Endothelial cell of umbilical vein (primary cell): ENCODE data around the gene TSPEAR. TPM values are rescaled to one million over a fixed set of nuclear protein-coding genes. Genes with fewer than 3 reads are reported as not detected.

Source experiments
- polyA plus RNA-seq, 4 experiments: library from polyadenylated mRNA; depleted of rRNA in 3 of 4; stranded (reverse) in 3 of 4; unstranded in 1 of 4; fragments of >200 nt; gene quantifications; 2 replicates each; pipeline versions ENCODE4 v1.2.1 to v1.2.3, GENCODE V29; 2011 to 2012; ENCODE audit warnings: missing spikeins in 1 of 4
- small RNA-seq: library from RNA; depleted of rRNA; stranded (forward); fragments of <200 nt; gene quantifications from one replicate; pipeline ENCODE3, GENCODE V24; 2012; ENCODE audit warnings: low replicate concordance, low read depth; ENCODE audit not compliant: insufficient read depth, insufficient read length
- total RNA-seq: library from RNA; stranded (reverse); gene quantifications from 2 replicates; pipeline ENCODE4 v1.2.3, GENCODE V29; 2021

The TSPEAR gene
- total and polyA plus RNA-seq, 2 donors (not counting 3 experiments of a cell fraction or from before 2014, with no cell fraction given): 0.01 TPM; not detected in 1

Small RNA genes within 50 kb of the gene (small RNA-seq; reads per million reads assigned to genes)
- not detected for gene KRTAP12-6P

Other genes with a start within 250 kb of the TSPEAR start
- gene KRTAP10-1, start 171.4 kb downstream of the TSPEAR start, total RNA-seq: not detected in 2 replicates
- gene KRTAP10-1, start 171.4 kb downstream of the TSPEAR start, polyA plus RNA-seq: not detected in 2 replicates
- gene KRTAP10-2, start 160.1 kb downstream of the TSPEAR start, total RNA-seq: not detected in 2 replicates
- gene KRTAP10-2, start 160.1 kb downstream of the TSPEAR start, polyA plus RNA-seq: not detected in 2 replicates
- not detected in 2 replicates for gene KRTAP10-3, start 152.8 kb downstream of the TSPEAR start, total RNA-seq
- not detected in 2 replicates for gene KRTAP10-3, start 152.8 kb downstream of the TSPEAR start, polyA plus RNA-seq
- not detected in 2 replicates for gene KRTAP10-4, start 137.8 kb downstream of the TSPEAR start, total RNA-seq
- not detected in 2 replicates for gene KRTAP10-4, start 137.8 kb downstream of the TSPEAR start, polyA plus RNA-seq
- not detected in 2 replicates for gene KRTAP10-5, start 131.0 kb downstream of the TSPEAR start, total RNA-seq
- not detected in 2 replicates for gene KRTAP10-5, start 131.0 kb downstream of the TSPEAR start, polyA plus RNA-seq
- not detected in 2 replicates for gene KRTAP10-6, start 119.1 kb downstream of the TSPEAR start, total RNA-seq
- not detected in 2 replicates for gene KRTAP10-6, start 119.1 kb downstream of the TSPEAR start, polyA plus RNA-seq
- not detected in 2 replicates for gene KRTAP10-7, start 111.0 kb downstream of the TSPEAR start, total RNA-seq
- not detected in 2 replicates for gene KRTAP10-7, start 111.0 kb downstream of the TSPEAR start, polyA plus RNA-seq
- gene KRTAP10-8, start 99.5 kb downstream of the TSPEAR start, total RNA-seq: not detected in 2 replicates
- not detected in 2 replicates for gene KRTAP10-8, start 99.5 kb downstream of the TSPEAR start, polyA plus RNA-seq
- gene KRTAP10-9, start 84.5 kb downstream of the TSPEAR start, total RNA-seq: not detected in 2 replicates
- gene KRTAP10-9, start 84.5 kb downstream of the TSPEAR start, polyA plus RNA-seq: not detected in 2 replicates
- not detected in 2 replicates for gene KRTAP10-10, start 74.2 kb downstream of the TSPEAR start, total RNA-seq
- gene KRTAP10-10, start 74.2 kb downstream of the TSPEAR start, polyA plus RNA-seq: not detected in 2 replicates
- gene KRTAP10-11, start 65.2 kb downstream of the TSPEAR start, total RNA-seq: not detected in 2 replicates
- not detected in 2 replicates for gene KRTAP10-11, start 65.2 kb downstream of the TSPEAR start, polyA plus RNA-seq
- gene KRTAP12-4, start 56.9 kb downstream of the TSPEAR start, total RNA-seq: not detected in 2 replicates
- gene KRTAP12-4, start 56.9 kb downstream of the TSPEAR start, polyA plus RNA-seq: not detected in 2 replicates
- not detected in 2 replicates for gene KRTAP12-3, start 53.6 kb downstream of the TSPEAR start, total RNA-seq
- gene KRTAP12-3, start 53.6 kb downstream of the TSPEAR start, polyA plus RNA-seq: not detected in 2 replicates
- gene KRTAP12-2, start 44.6 kb downstream of the TSPEAR start, total RNA-seq: not detected in 2 replicates
- gene KRTAP12-2, start 44.6 kb downstream of the TSPEAR start, polyA plus RNA-seq: not detected in 2 replicates
- not detected in 2 replicates for gene KRTAP12-1, start 29.4 kb downstream of the TSPEAR start, total RNA-seq
- not detected in 2 replicates for gene KRTAP12-1, start 29.4 kb downstream of the TSPEAR start, polyA plus RNA-seq
- gene KRTAP10-12, start 14.4 kb downstream of the TSPEAR start, total RNA-seq: not detected in 2 replicates
- not detected in 2 replicates for gene KRTAP10-12, start 14.4 kb downstream of the TSPEAR start, polyA plus RNA-seq
- gene UBE2G2, start 90.2 kb upstream of the TSPEAR start, total RNA-seq: 114 and 117 TPM in 2 replicates
- gene UBE2G2, start 90.2 kb upstream of the TSPEAR start, polyA plus RNA-seq: 86.4 and 95.0 TPM in 2 replicates
- gene SUMO3, start 106.5 kb upstream of the TSPEAR start, total RNA-seq: 99.7 and 102 TPM in 2 replicates
- gene SUMO3, start 106.5 kb upstream of the TSPEAR start, polyA plus RNA-seq: 109 and 123 TPM in 2 replicates
- gene PTTG1IP, start 162.1 kb upstream of the TSPEAR start, total RNA-seq: 406 and 415 TPM in 2 replicates
- 313 and 342 TPM in 2 replicates for gene PTTG1IP, start 162.1 kb upstream of the TSPEAR start, polyA plus RNA-seq
- gene ITGB2, start 209.3 kb upstream of the TSPEAR start, total RNA-seq: 0.65 and 0.91 TPM in 2 replicates
- 0.39 and 0.59 TPM in 2 replicates for gene ITGB2, start 209.3 kb upstream of the TSPEAR start, polyA plus RNA-seq
- gene SLX9, start 228.5 kb upstream of the TSPEAR start, total RNA-seq: 46.4 and 50.6 TPM in 2 replicates
- 27.0 and 27.7 TPM in 2 replicates for gene SLX9, start 228.5 kb upstream of the TSPEAR start, polyA plus RNA-seq